C4-2B (cell line): ENCODE measurements around the gene HLF.

Source experiments
- CTCF ChIP-seq: fragments of 450-650 bp; conservative IDR thresholded peaks from 2 replicates; pipeline ENCODE4 v1.5.1; 2017; ENCODE audit warnings: mild to moderate bottlenecking
- ZFX ChIP-seq: fragments of 450-650 bp; IDR thresholded peaks from 2 replicates; pipeline ENCODE4 v1.6.1; 2017

- TF ChIP-seq CTCF (no peak), ZFX (no peak)
Measured at GRCh38 chr17:55229276-55229675, 35.5 kb upstream of the HLF start.
